Transverse colon (tissue), 4 donors: ENCODE data around the gene ZDHHC3. TPM values are rescaled to one million over a fixed set of nuclear protein-coding genes. Genes with fewer than 3 reads are reported as not detected.

Experiments used
- DNase-seq: peaks from one replicate; pipeline ENCODE4 v3.0.0-alpha.2; 2019
- H3K27ac ChIP-seq, 4 donors: fragments of 200-600 bp; sonication (generic); 2 replicates each; pipeline ENCODE4 v1.5.1; 2016 to 2018; ENCODE audit warnings: inconsistent platforms in 4 of 4
- H3K27me3 ChIP-seq: fragments of 200-600 bp; sonication (generic); 2 replicates; pipeline ENCODE4 v1.5.1; 2017; ENCODE audit warnings: inconsistent platforms
- H3K36me3 ChIP-seq, 4 donors: fragments of 200-600 bp; sonication (generic); 2 replicates each; pipeline ENCODE4 v1.5.1; 2017 to 2019; ENCODE audit warnings: inconsistent platforms in 4 of 4
- H3K4me1 ChIP-seq, 4 donors: fragments of 200-600 bp; sonication (generic); 2 replicates each; pipeline ENCODE4 v1.5.1; 2017 to 2020; ENCODE audit warnings: inconsistent platforms in 4 of 4
- H3K4me3 ChIP-seq, 4 donors: fragments of 200-600 bp; sonication (generic); 1 replicate in 1 of 4; 2 replicates in 3 of 4; pipeline versions ENCODE4 v1.5.1 to v1.6.1; 2017 to 2019; ENCODE audit warnings: inconsistent platforms in 4 of 4
- H3K9me3 ChIP-seq, 2 donors: fragments of 200-600 bp; sonication (generic); 2 replicates each; pipeline ENCODE4 v1.5.1; 2017 to 2019; ENCODE audit warnings: inconsistent platforms in 2 of 2
- EP300 ChIP-seq: sonication (generic); formaldehyde crosslinking; IDR thresholded peaks from one replicate; pipeline ENCODE4 v1.6.1; 2017; ENCODE audit warnings: antibody characterized with exemption, low read depth
- POLR2A ChIP-seq: fragments of 450-650 bp; IDR thresholded peaks from one replicate; pipeline ENCODE4 v1.6.1; 2016; ENCODE audit warnings: antibody characterized with exemption, mild to moderate bottlenecking, moderate library complexity
- POLR2AphosphoS5 ChIP-seq, 3 donors: sonication (generic); formaldehyde crosslinking; IDR thresholded peaks; one replicate each; pipeline ENCODE4 v1.6.1; 2016; ENCODE audit warnings: antibody characterized with exemption in 3 of 3
- WGBS, 2 donors: methylation state at CpG; one replicate each; pipeline ENCODE4 v1.1.5; 2018; ENCODE audit warnings: low coverage in 1 of 2; 5-methylcytosine and 5-hydroxymethylcytosine counted together
- in situ Hi-C, 4 donors: fragments of 200-750 bp; cut with MboI; loops; one replicate each; pipeline versions ENCODE4 v1.15.0 to v1.15.1; 2017; ENCODE audit warnings: low sequenced_read_pairs in 3 of 4, low pct_ligation_motif_present in 1 of 4, low pct_unique_long_range_greater_than_20kb in 1 of 4
- intact Hi-C: fragments of 100-400 bp; cut with DNase I; formaldehyde crosslinking; loops from one replicate; pipeline ENCODE4 v1.15.1; 2023; ENCODE audit warnings: low total_unique reads
- total RNA-seq, 4 donors: library from RNA; depleted of rRNA; stranded (reverse); fragments of >200 nt; gene quantifications; one replicate each; pipeline ENCODE4 v1.1.0, GENCODE V29; 2016
- TF ChIP-seq, protein P1 (sequence below), 5 experiments: fragments of 200-600 bp in 3 of 5; fragments of 450-650 bp in 2 of 5; sonication (generic) in 3 of 5; IDR thresholded peaks; 1 replicate in 2 of 5; 2 replicates in 3 of 5; pipeline ENCODE4 v1.5.1; 2016 to 2017; ENCODE audit warnings: antibody characterized with exemption in 5 of 5, inconsistent platforms in 3 of 5, mild to moderate bottlenecking in 2 of 5, moderate library complexity in 1 of 5

The ZDHHC3 gene
- total RNA-seq, 4 donors from 2014 or later = 142 to 258 (median 170) TPM

DNA sequence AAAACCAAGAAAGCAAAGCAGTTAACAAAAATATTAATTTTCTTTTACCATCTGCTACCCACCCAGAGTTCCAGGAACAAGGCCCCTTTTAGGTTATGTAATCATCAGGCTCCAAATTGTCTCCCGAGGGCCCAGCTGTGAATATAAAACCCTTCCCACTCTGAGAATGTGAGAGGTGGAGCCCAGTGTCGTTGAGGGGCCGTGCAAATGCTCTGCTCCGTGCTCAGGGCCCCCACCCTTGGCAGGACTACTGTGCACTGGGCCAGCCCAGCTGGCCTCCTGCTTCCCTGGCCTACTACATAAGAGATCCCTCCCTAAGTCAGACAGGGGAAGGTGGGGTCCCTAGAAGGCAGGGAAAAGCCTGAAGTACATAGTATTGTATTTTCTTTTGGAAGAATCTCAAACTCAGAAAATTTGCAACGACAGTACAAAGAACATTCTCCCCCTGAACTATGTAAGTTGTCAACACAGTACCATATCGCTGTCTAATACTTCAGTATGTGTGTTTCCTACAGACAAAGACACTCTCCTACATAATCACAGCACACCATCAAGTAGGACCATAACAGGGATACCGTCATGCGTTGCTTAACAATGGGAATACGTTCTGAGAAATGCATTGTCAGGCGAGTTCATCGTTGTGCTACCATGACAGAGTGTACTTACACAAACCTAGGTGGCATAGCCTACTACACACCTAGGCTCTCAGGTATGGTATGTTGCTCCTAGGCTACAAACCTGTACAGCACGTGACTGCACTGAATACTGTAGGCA, 45.7 kb upstream of the ZDHHC3 start:
- 70 to 100% methylated on average over 2 to 12 of the region's 12 CpGs for WGBS, 2 donors
- intact Hi-C loops = no loop called here
- H3K27ac ChIP-seq = no peak overlapping the region

DNA sequence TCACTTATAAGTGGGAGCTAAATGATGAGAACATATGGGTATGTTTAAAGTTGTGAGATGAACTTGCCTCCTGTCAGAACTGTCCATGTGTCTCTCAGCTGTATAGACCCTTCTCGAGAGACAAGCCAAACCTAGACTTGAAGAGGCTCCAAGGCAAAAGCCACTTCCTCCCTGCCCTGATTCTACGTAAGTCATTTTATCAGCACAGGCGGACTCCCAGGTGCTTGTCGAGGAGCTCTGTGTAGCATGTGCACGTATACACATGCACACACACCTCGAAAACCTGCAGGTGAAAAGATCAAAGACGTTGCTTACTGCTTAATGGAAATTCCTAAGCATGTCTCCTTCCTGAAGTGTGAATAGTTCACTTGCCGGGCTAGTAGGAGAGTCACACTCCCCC, 44.6 kb upstream of the ZDHHC3 start:
- intact Hi-C loops (no loop called here), in situ Hi-C loops (no loop called here)
- 77 to 91% methylated on average over 8 of the region's 8 CpGs for WGBS, 2 donors

More for the DNA sequence above, 45.7 kb upstream of the ZDHHC3 start:
- Histone ChIP-seq H3K36me3 (no peaks in the 10 kb centered on the region), H3K4me3 (no peak overlapping the region), H3K9me3 (no peaks in the 10 kb centered on the region), H3K27me3 (no peaks in the 10 kb centered on the region), H3K4me1 (peaks cover 10 to 25% (median 14%) of the 10 kb centered on the region in 4 donors)
- in situ Hi-C loops = no loop called here
- no peak for TF ChIP-seq POLR2A
- TF ChIP-seq, protein P1, sequence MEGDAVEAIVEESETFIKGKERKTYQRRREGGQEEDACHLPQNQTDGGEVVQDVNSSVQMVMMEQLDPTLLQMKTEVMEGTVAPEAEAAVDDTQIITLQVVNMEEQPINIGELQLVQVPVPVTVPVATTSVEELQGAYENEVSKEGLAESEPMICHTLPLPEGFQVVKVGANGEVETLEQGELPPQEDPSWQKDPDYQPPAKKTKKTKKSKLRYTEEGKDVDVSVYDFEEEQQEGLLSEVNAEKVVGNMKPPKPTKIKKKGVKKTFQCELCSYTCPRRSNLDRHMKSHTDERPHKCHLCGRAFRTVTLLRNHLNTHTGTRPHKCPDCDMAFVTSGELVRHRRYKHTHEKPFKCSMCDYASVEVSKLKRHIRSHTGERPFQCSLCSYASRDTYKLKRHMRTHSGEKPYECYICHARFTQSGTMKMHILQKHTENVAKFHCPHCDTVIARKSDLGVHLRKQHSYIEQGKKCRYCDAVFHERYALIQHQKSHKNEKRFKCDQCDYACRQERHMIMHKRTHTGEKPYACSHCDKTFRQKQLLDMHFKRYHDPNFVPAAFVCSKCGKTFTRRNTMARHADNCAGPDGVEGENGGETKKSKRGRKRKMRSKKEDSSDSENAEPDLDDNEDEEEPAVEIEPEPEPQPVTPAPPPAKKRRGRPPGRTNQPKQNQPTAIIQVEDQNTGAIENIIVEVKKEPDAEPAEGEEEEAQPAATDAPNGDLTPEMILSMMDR (IDR thresholded peaks at IDR 0.05) = no peak
- no peak for TF ChIP-seq EP300
- TF ChIP-seq POLR2AphosphoS5 (IDR thresholded peaks at IDR 0.05) = no peak
- no peak for DNase-seq

DNA sequence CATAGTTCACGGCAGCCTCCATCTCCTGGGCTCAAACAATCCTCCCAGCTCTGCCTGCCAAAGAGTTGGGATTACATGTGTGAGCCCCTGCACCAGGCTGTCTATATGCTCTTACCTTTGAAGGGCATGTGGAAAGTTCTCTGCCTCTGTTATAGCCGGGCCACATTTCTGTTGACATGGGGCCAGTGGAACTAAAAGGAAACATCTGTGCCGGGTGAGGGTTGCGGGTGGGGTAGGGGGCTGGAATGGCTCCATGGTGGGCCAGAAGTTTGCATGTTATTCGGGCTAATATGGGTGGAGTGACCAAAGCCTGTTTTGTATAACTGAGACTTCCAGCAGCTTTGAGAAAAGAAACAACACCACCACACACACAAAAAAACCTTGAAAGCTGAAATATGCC, 41.8 kb upstream of the ZDHHC3 start:
- no peak overlapping the region for H3K4me3 ChIP-seq
- peaks cover 0 to 5% (median under 1%) of the 10 kb centered on the region in 4 donors for H3K4me1 ChIP-seq
- TF ChIP-seq, protein P1 (IDR thresholded peaks at IDR 0.05) = no peak
- TF ChIP-seq POLR2A (no peak), EP300 (no peak), POLR2AphosphoS5 (IDR thresholded peaks at IDR 0.05) (no peak)
- DNase-seq = no peak
- H3K27me3 ChIP-seq = no peaks in the 10 kb centered on the region
- H3K9me3 ChIP-seq = no peaks in the 10 kb centered on the region
- H3K36me3 ChIP-seq = no peaks in the 10 kb centered on the region
- H3K27ac ChIP-seq = no peak overlapping the region
- in situ Hi-C loops = no loop called here
- intact Hi-C loops = no loop called here
- WGBS, 2 donors = 74 to 83% methylated on average over 1 to 5 of the region's 5 CpGs

More for the DNA sequence above, 44.6 kb upstream of the ZDHHC3 start:
- Histone ChIP-seq H3K27ac (no peak overlapping the region), H3K9me3 (no peaks in the 10 kb centered on the region), H3K27me3 (no peaks in the 10 kb centered on the region), H3K36me3 (no peaks in the 10 kb centered on the region), H3K4me3 (no peak overlapping the region), H3K4me1 (peaks cover under 1 to 13% (median 4%) of the 10 kb centered on the region in 4 donors)
- no peak for TF ChIP-seq EP300
- TF ChIP-seq, protein P1 (IDR thresholded peaks at IDR 0.05) = no peak
- no peak for TF ChIP-seq POLR2A
- TF ChIP-seq POLR2AphosphoS5 (IDR thresholded peaks at IDR 0.05) = no peak
- no peak for DNase-seq

DNA sequence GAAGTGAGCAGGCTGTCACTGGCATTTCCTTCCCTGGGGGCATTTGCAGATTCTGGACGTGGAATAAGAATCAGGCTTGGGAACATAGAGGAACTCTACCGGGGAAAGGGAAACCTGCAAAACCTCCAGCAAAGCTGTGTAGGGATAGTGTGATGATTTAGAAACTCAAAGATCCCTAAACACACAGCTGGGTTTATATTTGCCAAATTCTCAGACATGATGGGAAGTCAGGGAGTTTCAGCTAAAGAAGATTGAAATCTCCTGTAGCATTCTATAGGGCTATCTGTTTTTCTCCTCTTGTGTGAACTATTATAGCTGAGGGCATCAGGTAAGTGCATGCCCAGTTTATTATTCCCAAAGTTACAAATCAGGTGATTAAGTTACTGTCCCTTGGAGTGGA, 40.9 kb upstream of the ZDHHC3 start:
- intact Hi-C loops (no loop called here), in situ Hi-C loops (no loop called here)
- 89% methylated on average over 2 of the region's 2 CpGs; no CpG with 5 or more reads in 1 of the 2 donors for WGBS, 2 donors
- H3K36me3 ChIP-seq = no peaks in the 10 kb centered on the region
- peaks cover under 1 to 13% (median 4%) of the 10 kb centered on the region in 4 donors for H3K4me1 ChIP-seq
- H3K27me3 ChIP-seq = no peaks in the 10 kb centered on the region
- H3K9me3 ChIP-seq = no peaks in the 10 kb centered on the region
- no peak for DNase-seq
- H3K27ac ChIP-seq = no peak overlapping the region
- TF ChIP-seq POLR2A (no peak), EP300 (no peak), POLR2AphosphoS5 (IDR thresholded peaks at IDR 0.05) (no peak)
- TF ChIP-seq, protein P1 (IDR thresholded peaks at IDR 0.05) = no peak
- no peak overlapping the region for H3K4me3 ChIP-seq
